LoVo (cell line): Measurements from ENCODE around the gene CPED1.
A peak's percentile ranks its signal among the peaks of the same experiment; 100 is the strongest.
"Not testable (repeated sequence)": the region's sequence is repeated elsewhere in the genome, so short reads cannot be mapped to it uniquely, and the experiment has no call there.

ENCODE experiments used
- DNase-seq: peaks from one replicate; pipeline ENCODE4 v3.0.0-alpha.2; 2016; ENCODE audit warnings: low spot score

Gene CPED1

GRCh38 chr7:120996988-120997345 is 8.5 kb downstream of the CPED1 start:
- no peak for DNase-seq

GRCh38 chr7:120997882-120998474 is 9.5 kb downstream of the CPED1 start:
- DNase-seq, result no peak

- no peak for DNase-seq
Measured at GRCh38 chr7:120998520-120998919, 10.0 kb downstream of the CPED1 start.

- no peak for DNase-seq
Measured at GRCh38 chr7:120998996-120999565, 10.6 kb downstream of the CPED1 start.

- DNase-seq, result peak; percentile 32
Measured at GRCh38 chr7:121000081-121000983, 11.8 kb downstream of the CPED1 start.

- no peak for DNase-seq
Measured at GRCh38 chr7:121001234-121001906, 12.9 kb downstream of the CPED1 start.

- DNase-seq, result no peak
Measured at GRCh38 chr7:121002048-121002756, 13.7 kb downstream of the CPED1 start.

GRCh38 chr7:121002757-121003200 is 14.3 kb downstream of the CPED1 start:
- DNase-seq, result no peak

GRCh38 chr7:121003986-121004685 is 15.6 kb downstream of the CPED1 start:
- DNase-seq, result no peak

- DNase-seq, result not testable (repeated sequence)
Measured at GRCh38 chr7:121005058-121005457, 16.5 kb downstream of the CPED1 start.

- no peak for DNase-seq
Measured at GRCh38 chr7:121005996-121006584, 17.6 kb downstream of the CPED1 start.

- no peak for DNase-seq
Measured at GRCh38 chr7:121006711-121007315, 18.3 kb downstream of the CPED1 start.

- DNase-seq, result no peak
Measured at GRCh38 chr7:121008816-121009215, 20.3 kb downstream of the CPED1 start.

- no peak for DNase-seq
Measured at GRCh38 chr7:121011401-121011800, 22.9 kb downstream of the CPED1 start.

- no peak for DNase-seq
Measured at GRCh38 chr7:121012170-121012874, 23.8 kb downstream of the CPED1 start.

- DNase-seq, result no peak
Measured at GRCh38 chr7:121012919-121013318, 24.4 kb downstream of the CPED1 start.

- no peak for DNase-seq
Measured at GRCh38 chr7:121015560-121015959, 27.0 kb downstream of the CPED1 start.

- DNase-seq, result no peak
Measured at GRCh38 chr7:121016966-121017365, 28.5 kb downstream of the CPED1 start.

- DNase-seq, result no peak
Measured at GRCh38 chr7:121017586-121017985, 29.1 kb downstream of the CPED1 start.

- DNase-seq, result no peak
Measured at GRCh38 chr7:121019018-121019417, 30.5 kb downstream of the CPED1 start.
